Measurements from ENCODE around the gene POLR2A.

DNA sequence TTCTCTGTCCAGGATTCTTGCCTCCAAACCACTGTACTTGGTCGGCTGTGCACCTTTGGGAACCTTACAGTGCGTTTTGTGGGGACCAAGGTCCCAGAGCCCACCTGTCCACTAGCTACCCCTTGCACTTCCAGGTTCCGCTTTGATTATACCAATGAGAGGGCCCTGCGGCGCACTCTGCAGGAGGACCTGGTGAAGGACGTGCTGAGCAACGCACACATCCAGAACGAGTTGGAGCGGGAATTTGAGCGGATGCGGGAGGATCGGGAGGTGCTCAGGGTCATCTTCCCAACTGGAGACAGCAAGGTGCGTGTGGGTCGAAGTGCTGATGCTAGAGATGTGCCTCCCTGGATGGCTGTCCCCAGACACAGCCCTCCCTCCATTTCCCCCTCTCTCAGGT lies 18.8 kb downstream of the POLR2A start:
- TF ChIP-seq, protein P1, sequence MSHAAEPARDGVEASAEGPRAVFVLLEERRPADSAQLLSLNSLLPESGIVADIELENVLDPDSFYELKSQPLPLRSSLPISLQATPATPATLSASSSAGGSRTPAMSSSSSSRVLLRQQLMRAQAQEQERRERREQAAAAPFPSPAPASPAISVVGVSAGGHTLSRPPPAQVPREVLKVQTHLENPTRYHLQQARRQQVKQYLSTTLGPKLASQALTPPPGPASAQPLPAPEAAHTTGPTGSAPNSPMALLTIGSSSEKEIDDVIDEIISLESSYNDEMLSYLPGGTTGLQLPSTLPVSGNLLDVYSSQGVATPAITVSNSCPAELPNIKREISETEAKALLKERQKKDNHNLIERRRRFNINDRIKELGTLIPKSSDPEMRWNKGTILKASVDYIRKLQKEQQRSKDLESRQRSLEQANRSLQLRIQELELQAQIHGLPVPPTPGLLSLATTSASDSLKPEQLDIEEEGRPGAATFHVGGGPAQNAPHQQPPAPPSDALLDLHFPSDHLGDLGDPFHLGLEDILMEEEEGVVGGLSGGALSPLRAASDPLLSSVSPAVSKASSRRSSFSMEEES (CRISPR knock-in tag; IDR thresholded peaks at IDR 0.05): no peak
- TF ChIP-seq POLR2A (IDR thresholded peaks at IDR 0.05; ENCODE audit: insufficient read depth in 1 of 2, low read depth in 2 of 2, low read length in 2 of 2) (no peak), RAD51 (IDR thresholded peaks at IDR 0.05; ENCODE audit: borderline replicate concordance) (no peak), ZNF557 (CRISPR knock-in tag; IDR thresholded peaks at IDR 0.05) (no peak), ZFP36 (IDR thresholded peaks at IDR 0.05; ENCODE audit: borderline replicate concordance, low read depth, low read length, partially characterized antibody) (no peak)

Data from HepG2 (cell line).